NCI-H128 (cell line): Measurements from ENCODE around the gene VAV3.

ENCODE experiments used
- DNase-seq: peaks from one replicate; lab custom pipeline; 2025; ENCODE audit not compliant: unreplicated experiment; lab: John Stamatoyannopoulos, UW

Gene VAV3

DNA sequence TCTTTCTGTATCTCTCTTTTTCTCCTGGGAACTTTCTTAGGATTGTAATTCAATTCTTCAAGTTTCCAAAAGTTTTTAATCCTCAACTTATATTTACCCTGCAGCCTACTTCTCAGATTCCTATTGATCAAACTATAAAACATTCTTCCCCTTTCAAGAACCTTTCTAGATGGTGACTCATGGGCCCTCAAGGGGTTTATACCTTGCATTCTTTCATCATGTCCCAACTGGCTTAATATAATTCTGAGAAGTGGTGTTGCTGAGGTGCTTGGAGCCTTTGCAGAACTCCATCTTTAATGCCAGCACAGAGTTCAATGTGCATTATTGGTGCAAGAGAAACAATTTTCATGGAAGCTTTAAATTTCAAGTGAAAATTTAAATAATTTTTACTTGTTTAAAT, 273.4 kb downstream of the VAV3 start:
- no peak for DNase-seq

DNA sequence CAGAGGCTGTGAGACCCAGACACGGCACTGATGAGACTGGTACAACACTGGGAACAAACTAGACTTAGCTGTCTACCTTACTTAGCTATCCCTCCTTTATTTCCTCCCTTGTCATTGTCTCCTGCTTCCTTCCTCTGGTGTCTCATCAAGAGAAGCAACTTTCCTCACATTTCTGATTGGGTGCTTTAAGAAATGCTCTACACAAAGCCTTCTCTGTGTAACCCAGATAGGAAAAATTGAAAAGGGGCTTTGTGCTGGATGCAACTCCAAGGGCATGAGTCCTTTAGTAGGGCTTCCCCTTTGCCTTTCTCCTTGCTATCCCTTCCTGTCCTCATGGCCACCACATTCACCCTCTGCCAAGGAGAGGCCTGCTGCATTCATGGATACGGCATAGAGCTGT, 274.5 kb downstream of the VAV3 start:
- DNase-seq: no peak

DNA sequence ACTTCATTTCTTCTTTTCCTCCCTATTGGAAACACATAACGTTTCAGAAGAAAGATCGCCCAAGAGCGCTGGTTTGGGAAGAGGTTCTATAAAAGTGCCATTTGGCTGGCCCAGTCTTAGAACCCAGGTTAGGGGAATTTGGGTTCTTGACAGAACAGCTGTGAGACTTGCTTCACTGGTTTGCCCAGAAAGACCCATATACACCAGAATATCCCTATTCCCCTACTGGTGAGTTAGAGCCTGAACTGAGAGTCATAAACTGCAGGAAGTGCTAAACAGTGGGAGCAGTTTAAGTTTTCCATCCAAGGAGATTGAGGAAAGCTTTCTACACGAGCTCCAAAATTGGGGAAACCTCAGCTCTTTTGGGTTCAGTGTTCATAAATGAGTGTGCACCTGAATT, 275.2 kb downstream of the VAV3 start:
- no peak for DNase-seq

DNA sequence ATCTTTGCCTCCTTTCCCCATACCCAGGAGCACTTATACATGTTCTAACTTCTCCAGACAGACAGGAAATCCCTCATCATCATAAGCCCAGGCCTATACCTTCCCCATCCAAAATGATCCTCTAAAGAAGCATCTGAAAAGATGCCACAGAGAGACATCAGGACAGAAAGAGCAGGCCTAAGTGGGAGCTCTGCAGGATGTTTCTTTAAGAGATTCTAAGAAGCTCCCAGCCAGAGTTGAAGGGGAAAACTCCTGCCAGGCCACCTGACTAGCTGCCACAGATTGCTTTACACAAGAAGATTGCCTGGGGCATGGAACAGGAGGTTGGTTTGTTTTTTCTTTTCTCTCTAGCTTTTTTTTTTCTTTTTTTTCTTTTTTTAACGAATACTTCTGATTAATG, 275.8 kb downstream of the VAV3 start:
- DNase-seq: no peak

DNA sequence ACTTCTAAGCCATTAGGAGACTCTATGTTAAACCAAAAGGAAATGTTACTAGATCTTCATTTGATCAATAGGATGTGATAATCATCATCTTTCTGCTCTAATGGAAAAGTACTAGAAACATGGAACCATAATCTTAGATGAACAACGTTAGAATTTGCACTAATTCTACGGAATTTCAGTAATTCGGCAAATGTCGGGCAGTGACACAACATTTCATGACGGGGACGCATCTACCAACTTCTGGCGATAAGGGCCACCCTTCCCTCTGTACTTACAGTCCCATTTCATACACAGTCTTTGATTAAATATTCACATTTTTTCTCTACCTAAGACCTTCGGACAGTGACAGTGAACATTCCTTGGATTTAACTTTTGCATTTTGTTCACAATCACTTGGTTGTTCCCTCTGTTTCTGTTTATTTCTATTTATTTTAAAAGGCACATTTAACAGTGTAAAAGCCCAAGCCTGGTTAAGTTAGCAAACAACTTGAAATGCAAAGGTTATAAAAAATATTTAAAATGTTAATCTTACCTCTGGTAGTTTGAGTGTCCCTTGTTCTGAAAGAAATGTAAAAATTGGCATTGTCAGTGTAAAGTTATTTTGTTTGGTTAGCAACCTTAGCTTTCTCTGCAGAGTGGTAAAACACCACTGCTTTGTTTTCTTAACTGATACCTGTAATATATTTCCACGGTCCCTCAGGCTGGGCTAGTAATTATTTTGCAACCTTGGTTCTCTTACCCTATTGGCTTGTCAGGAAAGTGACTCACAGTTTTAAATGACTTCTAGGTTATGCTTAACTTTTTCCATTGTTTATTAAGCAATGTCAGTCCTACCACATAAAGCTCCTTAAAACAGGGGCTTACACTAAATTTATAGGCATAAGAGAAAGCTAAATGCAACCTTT, 276.9 kb downstream of the VAV3 start:
- no peak for DNase-seq

DNA sequence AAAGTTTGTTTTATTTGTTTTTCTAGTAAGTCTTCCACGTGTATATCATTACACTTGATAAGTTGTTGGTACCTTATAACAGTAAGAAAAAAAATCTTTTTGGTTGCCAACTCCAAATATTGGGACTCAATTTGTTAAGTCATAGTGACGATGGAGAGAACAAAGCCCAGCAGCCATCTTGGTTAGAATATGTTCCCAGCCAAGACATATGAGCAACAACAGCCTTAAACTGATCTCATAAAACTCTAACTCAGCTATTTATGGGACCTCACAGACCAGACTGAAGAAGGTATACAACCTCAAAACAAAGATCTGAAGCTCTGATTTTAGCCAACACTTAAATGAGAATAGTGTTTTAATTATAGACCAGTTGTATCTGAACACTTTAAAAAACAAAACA, 281.3 kb downstream of the VAV3 start:
- DNase-seq: no peak

DNA sequence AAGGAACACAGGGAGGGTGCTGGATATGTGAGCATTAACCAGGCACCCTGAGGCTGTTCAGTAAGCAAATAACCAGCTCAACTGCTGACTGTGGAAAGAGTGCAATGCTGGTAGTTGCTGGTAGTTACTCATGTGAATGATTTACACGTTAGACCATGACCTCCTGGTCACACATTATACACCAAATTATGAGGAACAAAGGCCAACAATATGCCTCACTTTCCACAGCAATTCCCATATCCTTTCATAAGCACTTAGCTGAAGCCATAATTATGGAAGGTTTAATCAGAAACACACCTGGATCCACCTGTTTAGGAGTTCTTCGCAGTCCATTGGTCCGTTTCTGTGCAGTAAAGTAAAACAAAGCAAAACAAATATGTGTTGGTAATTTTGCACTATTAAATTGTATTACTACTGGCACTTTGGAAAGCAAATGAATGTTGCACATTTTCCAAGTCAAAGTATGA, 281.8 kb downstream of the VAV3 start:
- DNase-seq: no peak

DNA sequence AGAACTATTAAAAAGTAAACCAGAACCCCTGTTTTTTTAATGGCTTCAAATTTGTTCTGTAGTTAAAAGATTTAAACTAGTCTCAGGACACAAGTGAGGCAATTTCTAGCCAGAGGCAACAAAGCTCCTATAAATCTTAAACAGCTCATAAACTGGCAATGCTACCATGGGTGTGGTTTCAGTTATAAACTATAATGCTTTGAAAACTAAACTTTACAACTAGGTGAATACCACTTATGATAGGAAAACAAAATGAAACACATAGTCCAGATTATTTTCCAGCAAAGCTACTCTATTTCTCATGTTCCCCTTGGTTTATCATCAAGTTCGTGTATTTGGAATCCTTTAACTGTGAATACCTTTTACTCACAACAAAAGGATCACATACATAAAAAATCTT, 282.5 kb downstream of the VAV3 start:
- DNase-seq: no peak

DNA sequence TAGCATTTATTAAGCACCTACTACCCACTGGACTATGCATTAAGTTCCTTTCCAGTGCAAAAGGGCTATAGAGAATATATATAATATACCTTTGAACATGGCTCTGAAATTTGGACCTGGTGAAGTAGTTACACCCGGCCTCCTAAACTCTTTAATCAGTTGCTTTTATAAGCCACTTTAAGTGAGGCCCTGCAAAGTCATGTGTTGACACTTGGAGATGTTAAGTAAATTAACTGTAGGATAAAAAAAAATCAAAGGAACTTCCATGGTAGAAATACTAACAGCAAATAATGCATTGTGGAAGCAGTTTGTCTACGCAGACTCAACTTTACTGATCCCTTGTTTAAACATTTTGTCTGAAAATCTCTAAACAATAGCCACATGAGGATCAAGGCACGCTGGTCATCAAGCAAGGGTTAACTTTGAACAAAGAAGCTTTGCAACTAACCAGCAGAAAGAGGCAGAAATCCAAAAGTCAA, 283.9 kb downstream of the VAV3 start:
- DNase-seq: no peak

DNA sequence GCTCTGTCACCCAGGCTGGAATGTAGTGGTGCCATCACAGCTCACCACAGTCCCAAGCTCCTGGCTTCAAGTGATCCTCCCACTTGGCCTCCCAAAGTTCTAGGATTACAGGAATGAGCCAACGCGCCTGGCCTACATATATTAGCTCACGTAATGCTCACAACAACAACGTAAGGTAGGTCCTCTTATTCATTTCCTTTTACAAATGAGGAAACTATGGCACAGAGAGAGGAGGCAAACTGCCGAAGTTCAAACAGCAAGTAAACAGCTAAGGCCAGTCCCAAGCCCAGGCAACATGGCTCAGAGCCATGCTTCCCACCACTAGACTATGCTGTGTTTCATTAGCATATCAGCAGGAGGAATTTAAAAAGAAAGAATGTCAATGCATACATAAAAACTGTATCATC, 284.4 kb downstream of the VAV3 start:
- DNase-seq: no peak

DNA sequence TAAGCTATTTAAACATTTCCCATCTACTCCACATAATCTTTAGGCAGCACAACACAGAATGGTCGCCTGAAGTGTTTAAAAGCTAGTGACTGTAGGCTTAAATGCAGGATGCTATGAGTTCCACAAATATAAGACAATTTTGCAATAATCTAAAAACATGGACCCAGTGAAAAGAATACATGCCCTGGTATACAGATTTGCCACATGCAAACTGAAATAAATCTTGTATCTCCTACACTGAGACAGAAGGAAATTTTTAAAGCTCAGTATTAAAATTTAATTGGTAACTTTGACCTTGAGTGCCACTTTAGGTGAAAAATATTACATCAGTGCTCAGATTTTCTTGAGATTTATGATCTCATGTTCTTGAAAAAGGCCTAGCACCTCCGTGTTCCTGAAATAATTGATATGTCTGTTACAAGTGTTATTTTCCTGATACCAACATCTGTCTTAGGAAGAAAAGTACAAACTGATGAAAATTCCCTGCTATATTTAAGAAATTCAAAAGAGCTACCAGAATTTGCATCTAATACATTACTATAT, 285.5 kb downstream of the VAV3 start:
- DNase-seq: no peak

DNA sequence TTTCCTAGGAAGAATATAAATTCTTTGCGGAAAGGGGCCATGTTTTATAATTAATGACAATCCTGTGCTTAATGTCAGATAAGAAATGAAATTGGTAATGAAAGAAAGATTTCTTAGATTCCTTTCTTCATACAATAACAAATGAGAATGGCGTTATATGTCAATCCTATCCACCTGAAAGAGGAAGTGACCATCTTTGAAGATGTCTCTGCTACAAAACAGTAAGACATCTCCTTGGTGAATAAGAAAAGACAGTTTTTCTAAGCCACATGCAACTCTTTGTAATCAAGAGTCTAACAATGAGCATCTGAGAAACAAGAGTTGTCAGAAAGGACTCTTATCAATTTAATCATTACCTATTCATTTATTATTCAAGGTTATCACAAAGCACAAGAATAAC, 286.0 kb downstream of the VAV3 start:
- no peak for DNase-seq

DNA sequence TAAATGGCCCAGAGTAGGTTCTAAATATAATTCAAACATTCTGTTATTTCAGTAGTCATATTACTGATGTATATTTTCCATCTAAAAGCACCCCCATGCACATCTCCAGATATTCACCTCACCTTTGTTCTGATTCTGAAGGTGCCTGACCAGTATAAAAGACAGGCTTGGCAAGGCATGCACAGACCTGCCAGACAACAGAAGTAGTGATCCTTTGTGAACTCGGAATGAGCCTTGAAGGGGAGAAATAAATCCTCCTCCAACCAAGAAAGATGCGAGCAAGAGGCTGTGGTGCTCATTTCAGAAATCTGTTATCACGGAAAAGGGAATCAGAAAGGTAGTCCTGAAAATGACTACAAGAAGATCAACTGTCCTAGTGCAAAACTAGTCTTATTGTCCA, 287.3 kb downstream of the VAV3 start:
- no peak for DNase-seq

DNA sequence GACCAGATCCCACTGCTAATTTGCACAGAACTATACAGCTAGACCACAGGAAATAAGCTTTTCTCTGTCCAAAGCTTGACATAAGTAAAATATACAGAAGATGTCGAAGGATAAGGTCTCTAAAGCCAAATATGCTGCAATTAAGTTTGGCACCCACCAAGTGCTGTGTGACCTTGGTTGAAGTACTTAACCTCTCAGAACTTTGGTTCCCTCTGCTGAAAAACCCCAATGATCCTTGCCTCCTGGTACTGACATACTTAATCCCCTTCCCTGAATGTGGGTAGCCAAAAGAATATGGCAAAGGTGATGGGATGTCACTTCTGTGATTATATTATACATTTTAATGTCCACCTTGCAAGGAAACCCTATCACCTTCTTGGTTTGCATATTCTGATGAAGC, 290.5 kb downstream of the VAV3 start:
- DNase-seq: no peak

DNA sequence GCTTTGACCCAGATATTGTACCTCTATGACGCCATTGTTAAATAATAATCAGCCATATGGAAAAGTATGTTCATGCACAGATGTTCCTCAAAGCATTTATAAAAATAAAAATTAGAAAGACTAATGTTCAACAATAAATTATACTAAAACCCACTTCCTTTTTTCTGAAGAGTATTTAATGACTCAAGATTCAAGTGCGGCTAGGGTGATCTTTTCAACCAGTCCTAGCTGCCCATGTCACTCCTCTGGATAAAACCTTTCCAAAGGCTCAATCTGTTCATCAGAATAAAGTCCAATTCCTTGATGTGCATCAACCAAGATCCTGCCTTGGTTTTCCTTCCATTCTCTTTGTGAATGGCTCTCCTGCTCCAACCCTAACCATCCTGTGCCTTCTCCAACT, 292.0 kb downstream of the VAV3 start:
- no peak for DNase-seq

DNA sequence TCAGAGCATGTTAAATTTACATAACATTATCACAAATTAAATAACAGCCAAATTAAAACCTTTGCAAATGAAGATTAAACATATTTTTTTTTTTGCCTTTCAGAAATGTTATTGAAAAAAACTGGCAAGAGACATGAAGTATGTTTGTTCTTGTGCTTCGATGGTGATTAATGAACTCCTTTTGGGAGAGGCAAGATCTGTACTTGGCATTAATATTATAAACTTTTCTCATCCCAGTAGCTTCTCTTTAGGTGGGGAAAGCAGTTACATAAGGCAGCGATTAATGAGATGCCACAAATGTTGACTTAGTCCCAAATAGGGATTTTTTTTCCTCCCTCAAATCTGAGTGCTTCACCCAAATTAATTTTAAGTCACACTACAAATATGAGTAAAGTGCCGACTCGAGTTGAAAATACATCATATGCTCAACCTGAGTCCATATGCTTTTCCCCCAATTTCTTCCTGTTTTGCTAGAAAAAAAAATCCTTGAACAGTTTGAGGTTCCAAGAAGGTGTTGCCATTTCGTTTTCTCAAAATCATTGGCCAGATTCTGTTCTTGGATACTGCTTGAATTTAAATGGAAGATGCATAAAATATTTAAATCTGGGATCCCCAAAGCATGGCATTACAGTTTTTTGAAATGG, 294.5 kb downstream of the VAV3 start:
- no peak for DNase-seq

DNA sequence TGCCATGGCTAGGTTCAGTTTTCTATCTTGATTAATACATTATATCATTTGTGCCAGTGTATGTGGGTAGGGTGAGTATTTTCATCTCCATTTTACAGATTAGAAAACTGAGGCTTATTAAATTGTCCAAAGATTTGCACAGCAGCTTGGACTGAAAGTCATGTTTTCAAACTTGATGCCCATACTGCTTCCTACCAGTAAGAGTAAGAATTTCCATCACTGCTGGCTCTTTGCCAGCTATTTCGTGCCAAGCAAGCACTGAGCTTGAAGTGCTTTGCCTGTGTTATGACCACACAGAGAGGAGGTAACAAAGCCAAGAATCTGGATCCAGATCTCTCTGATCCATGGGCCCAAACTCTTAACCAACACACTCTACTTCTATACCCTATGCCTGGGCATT, 295.0 kb downstream of the VAV3 start:
- DNase-seq: peak; percentile 12

DNA sequence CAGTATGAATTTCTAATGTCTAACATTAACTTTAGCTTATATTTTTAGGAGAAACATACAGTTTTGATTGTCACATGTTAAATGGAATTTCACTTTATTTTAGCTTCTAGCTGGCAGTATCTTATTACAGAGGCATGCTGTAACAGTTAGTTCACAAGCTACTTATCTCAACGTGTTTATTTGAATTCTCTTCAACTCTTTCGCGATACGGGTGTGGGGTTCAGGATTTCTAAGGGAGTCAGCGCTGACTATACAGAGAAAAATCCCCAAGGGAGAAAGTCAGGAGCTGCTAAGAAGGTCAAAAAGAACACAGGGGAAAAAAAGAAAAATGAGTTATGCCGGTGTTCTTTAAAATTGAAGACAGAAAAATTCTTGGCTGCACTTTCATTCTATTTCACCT, 296.2 kb downstream of the VAV3 start:
- no peak for DNase-seq

DNA sequence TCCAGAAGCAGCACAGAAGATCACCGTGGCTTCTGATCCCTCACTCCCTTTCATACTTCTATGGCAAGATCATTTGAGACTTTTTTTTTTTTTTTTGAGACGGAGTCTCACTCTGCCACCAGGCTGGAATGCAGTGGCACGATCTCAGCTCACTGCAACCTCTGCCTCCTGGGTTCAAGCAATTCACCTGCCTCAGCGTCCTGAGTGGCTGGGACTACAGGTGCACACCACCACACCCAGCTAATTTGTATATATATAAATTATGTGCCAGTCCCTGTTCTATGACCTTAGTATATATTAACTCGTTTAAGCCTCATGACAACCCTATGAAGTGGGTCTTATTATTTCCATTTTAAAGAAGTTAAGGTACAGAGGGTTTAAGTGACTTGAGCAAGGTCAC, 298.5 kb downstream of the VAV3 start:
- DNase-seq: no peak

DNA sequence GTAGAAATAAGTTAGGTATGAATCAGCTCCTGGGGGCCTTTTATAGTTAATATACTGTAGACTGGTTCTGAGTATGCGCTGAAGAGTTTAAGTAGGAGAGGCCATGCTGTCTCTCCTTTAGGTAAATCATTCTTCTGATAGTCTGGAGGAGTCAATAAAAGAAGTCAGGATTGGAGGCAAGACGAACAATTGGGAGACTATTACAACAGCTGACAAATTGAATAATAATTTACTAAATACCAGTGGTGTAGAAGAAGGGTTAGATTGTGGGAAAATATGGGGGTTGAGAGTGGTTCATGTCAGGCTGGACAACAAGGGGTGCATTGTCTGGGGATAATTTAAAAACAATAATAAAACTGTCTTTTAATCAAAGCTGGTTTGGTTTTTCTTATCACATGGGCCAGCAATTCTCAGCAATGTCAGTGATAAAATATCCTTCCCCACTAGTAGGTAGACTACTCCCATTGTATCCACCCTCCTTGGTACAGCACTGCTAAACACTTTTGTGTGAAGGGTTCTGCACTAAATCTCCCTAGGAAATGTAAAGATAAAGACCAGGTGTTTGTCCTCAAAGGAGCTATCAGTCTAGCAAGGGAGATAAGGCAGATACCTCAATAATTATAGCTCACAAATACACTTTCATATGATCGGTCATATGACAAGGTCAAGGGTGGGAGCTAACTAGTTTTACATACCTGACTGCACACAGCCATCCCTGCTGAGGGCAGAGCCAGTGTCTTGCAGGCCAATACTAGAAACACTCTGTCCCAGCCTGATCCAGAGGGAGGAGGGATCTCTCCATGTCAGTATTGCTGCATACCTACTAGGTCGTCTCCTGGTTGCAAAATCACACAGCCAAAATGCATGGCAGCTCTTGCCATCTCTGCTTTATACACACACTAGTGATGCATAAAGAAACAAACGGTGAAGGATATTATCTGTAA, 299.7 kb downstream of the VAV3 start:
- DNase-seq: no peak

DNA sequence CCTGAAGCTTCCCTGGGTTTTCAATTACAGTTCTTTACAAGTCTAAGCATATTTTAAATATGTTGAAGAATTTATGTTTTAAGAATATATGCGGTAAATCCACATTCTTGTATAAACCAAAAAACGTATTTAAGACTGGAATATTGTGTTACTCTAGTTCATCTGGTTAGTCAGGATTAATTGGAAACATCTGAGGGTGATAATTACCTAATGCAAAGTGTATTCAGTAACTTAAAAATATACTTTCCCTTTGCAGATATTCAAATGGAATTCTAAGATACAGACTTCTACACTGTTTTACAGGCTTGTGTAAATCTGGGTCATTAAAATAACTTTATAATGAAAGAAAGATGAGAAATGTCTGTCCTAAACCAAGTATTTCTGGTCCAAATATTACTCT, 302.0 kb downstream of the VAV3 start:
- no peak for DNase-seq
